Amniotic epithelial cell (primary cell): Measurements from ENCODE around the gene ZSCAN5A.
A peak's percentile ranks its signal among the peaks of the same experiment; 100 is the strongest.
"Not testable (repeated sequence)": the region's sequence is repeated elsewhere in the genome, so short reads cannot be mapped to it uniquely, and the experiment has no call there.

Experiments
- DNase-seq: peaks from one replicate; pipeline ENCODE4 v3.0.0-alpha.2; 2010; ENCODE audit warnings: low read depth

Gene ZSCAN5A

DNA sequence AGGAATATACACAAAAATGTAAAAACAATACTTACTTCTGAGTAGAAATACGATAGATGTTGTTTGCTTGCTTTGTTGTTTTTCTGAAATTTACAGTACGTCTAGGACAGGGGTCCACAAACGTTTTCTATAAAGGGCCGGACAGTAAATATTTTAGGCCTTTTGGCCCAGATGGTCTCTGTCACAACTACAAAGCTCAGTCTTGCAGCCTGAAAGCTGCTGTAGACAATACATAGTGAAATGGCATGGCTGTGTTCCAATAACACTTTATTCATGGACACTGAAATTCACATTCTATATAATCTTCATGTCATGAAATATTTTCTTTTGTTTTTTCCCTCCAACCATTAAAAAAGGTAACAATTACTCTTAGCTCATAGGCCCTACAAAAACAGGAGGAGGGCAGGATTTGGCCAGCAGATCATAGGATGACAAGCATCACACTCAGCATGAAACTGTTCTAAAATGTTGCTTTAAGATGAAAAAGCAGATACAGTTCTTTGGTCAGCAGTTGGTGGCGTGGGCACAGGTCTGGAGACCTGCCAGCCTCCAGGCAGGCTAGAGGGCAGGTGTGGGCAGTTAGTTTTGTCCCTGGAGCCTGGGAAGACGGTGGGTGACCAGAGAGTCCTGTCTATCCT is 42.4 kb downstream of the ZSCAN5A start, which contains the start of gene EDDM13:
TSS of gene EDDM13 (plus strand) at position 588 of the 638 bp plus-strand sequence. CDS start 87 bp downstream, outside the sequence.
- DNase-seq, result no peak

DNA sequence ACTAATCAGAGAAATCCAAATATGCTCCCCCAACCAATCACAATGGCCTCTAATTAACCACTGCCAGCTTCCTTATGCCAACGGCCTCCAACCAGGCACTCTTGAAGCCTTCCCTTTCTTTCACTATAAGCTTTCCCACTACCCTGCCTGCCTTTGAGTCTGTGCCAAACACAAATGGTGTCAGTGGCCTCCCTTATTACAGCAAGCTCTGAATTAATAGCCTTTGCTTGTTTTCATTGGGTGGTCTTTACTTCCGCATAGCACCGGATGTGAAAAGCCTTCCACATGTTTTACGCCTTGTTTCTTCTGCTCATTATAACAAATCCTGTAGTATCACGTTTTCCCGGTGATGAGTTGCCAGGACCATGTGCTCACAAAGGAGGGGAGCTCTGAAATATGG is 43.5 kb downstream of the ZSCAN5A start:
- DNase-seq, result no peak

DNA sequence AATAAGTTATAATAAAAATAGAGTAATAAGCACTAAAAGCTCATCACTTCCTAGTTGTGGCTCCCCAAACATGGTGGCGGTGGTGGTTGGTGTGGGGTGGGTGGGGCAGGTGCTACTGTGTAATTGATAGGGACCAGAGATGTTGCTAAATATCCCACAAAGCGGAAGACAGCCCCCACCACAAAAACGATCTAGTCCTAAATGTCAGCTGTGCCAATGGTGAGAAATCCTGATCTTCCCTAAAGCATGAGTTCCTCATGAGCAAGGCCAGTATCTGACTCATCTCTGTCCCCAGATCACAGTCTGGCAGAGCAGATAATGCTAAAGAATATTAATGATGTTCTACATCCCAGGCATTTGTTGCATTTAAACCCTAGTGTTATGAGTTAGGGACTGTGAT is 44.0 kb downstream of the ZSCAN5A start:
- DNase-seq, result no peak

DNA sequence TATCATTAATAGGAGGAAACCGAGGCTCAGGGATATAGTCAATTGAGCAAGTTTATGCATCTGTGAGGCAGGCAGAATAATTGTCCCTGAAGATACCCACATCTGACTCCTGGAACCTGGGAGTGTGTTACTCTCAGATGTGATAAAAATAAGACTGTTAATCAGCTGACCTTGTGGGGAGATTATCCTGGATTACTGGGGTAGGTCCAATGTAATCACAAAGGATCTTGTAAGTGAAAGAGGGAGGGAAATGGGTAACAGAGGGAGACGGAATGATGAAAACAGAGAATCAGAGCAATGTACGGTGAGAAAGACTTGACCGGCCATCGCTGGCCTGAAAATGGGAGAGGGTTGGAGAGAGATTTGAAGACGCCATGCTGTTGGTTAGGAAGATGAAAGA is 45.3 kb downstream of the ZSCAN5A start:
- no peak for DNase-seq

DNA sequence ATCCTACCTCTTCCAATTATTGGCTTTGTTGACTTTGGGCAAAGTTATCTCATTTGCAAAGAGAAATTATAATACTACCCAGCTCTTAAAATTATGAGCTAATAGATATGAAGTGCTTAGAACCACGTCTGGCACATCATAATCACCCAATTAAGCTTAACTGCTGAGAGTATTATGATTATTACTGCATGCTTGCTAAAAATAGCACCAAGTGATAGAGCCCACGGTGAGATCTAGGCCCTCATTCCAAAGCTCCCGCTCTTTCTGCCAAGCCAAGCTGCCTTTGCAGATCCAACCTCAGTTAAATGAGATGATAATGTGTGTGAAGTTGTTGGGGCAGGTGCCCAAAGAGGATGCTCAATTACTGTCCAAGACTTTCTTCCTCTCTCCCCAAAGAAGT is 48.6 kb downstream of the ZSCAN5A start:
- DNase-seq, result no peak

DNA sequence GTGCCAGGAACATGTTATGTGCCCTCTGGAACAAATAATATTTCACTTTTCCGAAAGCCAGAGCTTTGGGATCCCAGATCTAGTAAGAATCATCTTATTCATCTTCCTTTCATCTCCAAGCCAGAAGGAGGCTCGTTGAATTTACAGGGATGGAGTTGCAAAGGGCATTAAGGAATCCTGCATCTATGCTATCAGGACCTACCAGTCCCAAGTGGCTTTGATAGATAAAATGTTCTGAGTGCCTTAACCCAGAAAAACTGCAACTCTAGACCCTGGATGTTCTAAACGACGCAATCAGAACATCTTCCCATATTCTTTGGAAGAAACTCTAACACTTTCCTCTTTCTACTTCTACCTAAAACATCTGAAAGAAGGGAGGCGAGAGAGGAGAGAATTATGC is 51.3 kb downstream of the ZSCAN5A start:
- DNase-seq, result no peak

DNA sequence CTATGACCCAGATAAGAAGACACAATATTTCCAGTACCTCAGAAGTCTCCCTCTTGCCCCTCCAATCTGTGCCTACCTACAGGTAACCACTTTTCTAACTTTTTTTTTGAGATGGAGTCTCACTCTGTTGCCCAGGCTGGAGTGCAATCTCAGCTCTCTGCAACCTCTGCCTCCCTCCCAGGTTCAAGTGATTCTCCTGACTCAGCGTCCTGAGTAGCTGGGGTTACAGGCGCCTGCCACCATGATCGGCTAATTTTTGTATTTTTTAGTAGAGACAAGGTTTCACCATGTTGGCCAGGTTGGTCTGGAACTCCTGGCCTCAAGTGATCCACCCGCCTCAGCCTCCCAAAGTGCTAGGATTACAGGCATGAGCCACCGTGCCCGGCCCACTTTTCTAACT is 52.7 kb downstream of the ZSCAN5A start:
- DNase-seq, result not testable (repeated sequence)

DNA sequence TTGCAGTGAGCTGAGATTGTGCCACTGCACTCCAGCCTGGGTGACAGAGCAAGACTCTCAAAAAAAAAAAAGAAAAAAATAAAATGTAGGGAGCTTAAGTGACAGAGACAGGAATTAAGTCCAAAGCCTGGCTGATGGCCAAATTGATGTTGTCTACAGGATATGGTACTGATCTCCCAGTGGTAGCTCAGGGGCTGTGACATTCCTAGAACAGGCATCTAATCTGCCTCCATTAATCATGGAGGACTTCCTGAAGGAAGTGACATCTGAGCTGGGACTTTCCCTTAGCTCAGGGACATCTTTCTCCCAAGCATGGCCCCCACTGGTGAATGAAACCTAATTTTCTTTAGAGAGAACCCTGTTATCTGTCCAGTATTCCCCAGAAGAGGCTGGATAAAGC is 53.5 kb downstream of the ZSCAN5A start:
- DNase-seq, result no peak

DNA sequence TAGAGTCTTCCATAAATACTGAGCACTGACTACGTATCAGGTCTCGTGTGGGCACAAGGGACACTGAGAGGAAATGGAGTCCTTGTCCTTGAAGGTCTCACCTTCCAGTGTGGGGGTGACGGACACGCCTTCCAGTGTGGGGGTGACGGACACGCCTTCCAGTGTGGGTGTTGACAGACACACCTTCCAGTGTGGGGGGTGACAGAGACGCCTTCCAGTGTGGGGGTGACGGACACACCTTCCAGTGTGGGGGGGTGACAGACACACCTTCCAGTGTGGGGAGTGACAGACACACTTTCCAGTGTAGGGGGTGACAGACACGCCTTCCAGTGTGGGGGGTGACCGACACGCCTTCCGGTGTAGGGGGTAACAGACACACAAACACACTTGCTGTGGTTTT is 56.4 kb downstream of the ZSCAN5A start:
- no peak for DNase-seq

DNA sequence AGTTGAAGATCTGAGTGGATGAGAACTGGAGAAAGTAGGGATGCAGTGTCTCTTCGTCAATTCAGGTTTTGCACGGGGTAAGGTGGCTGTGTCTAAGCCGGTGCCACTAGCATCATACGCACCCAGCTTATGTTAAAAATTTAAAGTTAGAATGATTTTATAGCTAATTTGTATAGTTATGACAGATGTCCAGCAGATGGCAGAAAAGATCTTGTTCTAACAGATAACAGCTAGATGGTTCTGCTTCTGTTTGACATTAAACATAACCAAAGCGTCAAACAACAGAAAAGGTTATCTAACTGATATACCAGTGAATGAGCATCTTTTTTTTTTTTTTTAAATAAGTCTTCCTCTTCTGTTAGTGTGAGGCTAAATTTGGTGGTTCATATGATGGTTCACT is 60.9 kb downstream of the ZSCAN5A start:
- DNase-seq, result peak; percentile 69

DNA sequence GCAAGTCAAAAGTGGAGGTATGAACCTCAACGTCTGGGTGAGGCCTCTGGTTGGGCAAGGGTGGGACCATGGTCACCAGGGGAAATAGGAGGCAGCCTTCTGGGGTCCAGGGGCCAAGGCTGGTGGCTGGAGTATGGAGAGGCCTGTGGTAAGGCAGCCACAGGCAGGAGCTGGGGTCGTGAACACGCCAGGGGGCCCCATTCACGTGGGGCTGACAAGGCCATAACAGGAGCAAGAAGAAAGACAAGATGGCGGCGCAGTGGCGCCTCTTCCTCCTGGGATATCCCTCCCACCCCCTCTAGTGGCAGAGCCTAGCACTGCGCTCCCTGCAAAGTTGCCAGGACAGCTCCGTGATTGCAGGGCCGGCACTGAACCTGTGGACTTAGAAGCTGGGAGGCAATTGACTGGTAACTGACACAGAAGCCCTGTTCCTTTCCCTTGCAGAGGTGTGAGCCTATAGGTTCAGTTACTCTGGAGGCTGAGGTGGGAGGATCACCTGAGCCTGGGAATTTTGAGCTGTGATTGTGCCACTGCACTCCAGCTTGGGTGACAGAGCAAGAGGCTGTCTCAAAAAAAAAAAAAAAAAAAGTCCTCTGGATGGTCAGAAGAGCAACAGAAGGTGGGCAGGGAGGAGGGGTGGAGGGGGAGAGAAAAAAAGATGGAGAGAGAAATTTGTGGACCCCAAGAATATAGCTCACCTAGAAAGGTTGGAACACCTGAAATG is 61.8 kb downstream of the ZSCAN5A start:
- DNase-seq, result peak; percentile 76

DNA sequence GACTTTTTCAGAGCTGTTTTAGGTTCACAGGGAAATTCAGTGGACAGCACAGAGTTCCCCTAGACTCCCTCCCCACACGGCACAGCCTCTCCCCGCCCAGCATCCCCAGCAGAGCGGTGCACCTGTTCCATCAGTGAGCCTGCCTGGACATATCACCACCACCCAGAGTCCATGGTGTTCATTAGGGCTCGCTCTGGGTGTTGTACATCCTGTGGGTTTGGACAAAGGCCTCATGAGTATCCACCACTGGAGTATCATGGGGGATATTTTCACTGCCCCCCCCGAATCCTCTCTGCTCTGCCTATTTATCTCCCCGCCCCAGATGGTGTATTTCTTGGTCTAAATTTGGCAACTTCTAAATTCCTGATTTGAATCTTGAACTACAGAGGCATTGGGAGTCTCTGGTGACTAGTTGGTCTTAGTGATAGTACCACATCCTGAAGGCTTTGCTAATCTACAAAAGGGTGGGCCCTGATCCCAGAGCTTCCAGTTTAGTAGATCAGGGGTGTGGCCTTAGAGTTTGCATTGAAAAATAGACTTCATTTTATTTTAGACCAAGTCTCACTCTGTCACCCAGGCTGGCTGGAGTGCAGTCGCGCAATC is 65.8 kb downstream of the ZSCAN5A start:
- not testable (repeated sequence) for DNase-seq

DNA sequence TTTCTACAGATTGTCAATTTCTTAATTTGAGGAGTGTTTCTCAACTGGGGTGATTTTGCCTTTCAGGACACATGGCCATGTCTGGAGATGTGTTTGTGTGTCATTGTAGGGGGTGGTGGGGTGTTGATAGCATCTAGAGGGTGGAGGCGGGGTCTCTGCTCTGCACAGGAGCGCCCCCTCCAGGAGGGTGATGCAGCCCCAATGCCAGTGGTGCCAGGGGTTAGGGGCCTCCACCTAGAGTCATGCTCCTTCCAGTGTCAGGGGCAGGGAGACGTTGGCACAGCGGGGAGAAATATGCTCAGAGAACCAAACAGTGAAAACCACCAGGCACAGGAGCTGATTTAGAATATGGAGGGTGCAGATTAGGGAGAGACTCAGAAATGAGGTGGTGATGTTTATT is 68.9 kb downstream of the ZSCAN5A start:
- DNase-seq, result not testable (repeated sequence)

DNA sequence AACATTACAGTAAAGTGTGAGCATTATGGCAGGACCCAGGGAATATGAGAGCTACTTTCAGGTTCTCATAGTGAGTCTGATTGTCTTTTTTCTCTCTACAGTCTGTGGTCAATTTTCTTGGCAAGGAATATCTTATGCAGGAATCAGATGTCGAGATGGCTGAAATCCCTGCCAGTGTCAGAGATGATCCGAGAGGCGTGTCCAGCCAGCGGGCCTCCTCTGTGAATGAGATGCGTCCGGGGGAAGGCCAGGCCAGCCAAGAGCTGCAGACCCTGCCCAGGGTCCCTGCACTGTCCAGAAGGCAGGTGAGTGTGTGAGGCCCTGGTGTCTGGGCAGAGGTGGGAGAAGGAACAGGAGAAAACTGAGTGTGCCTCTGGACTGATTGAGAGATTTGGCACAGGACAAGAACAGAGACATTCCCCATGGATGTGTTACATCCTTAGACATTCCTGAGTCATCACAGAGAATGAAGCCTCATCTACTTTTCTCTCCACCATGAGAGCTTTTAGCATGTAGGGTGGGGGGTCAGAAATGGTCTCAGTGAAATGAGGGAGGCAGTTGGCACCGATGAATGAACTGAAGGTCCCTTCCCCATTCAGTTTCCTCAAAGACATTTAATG is 69.4 kb downstream of the ZSCAN5A start:
- no peak for DNase-seq

DNA sequence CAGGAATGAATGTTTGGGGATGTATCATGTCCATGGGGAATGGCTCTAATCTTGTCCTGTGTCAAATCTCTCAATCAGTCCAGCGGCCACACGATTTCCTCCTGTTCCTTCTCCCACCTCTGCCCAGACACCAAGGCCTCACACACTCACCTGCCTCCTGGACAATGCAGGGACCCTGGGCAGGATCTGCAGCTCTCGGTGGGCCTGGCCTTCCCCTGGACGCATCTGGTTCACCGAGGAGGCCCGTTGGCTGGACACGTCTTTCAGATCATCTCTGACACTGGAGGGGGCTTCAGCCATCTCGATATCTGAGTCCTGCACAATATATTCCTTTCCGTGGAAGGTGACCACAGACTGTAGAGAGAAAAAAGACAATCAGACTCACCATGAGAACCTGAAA is 91.2 kb downstream of the ZSCAN5A start:
- no peak for DNase-seq

DNA sequence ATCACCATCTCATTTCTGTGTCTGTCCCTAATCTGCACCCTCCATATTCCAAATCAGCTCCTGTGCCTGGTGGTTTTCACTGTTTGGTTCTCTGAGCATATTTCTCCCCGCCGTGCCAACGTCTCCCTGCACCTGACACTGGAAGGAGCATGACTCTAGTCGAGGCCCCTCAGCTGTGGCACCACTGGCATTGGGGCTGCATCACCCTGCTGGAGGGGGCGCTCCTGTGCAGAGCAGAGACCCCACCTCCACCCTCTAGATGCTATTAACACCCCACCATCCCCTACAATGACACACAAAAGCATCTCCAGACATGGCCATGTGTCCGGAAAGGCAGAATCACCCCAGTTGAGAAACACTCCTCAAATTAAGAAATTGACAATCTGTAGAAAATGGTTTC is 91.7 kb downstream of the ZSCAN5A start:
- DNase-seq, result no peak

DNA sequence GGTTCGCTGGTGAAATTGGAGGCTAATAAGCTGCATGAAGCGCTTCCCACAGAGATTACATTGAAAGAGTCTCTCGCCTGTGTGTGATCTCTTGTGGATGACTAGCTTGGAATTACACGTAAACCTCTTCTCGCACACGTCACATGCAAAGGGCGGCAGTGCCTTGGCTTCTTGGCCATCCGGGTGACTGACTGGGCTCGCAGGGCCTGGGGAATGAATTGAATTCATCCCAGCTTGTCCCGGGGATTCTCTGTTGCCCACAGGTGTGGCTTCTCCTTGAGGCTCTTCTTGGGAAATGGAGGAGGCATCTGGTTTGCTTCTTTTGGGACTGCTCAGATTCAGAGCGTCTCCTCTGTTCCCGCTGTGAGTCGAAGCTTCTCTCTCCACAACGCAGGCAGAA is 92.8 kb downstream of the ZSCAN5A start:
- no peak for DNase-seq

DNA sequence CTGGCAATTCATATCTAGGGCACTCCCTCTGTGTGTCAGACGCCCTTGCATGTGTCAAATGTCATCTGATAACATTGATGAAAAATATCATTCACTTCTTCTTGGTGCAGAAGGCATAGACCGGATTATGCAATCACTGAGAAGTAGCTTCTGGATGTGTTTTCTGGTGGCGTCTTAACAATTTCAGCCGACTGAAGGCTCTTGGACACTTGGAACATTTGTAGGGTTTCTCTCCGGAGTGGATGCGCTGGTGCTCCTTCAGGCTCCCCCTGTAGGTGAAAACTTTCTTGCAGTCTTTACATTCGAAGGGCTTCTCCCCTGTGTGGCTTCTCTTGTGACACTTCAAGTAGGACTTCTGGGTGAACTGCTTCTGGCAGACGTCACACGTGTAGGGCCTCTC is 93.2 kb downstream of the ZSCAN5A start:
- peak; percentile 6 for DNase-seq

DNA sequence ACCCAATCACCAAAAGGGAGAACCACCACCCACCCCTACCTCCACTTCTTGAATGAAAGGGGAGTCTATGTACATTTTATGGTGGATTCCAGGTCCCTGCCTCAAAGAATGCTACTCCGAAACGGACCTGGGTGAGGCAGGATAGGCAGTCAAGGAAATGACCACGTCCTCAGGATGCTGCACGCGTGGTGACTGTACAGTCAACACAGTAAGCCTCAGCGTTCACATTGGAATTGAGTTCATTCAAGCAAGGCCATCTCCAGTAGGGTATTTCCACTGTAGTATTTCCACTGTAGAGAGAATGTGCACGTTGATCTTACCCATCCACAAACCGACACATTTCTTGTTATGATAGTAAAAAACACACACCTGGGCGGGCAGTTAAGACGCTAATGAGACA is 95.7 kb downstream of the ZSCAN5A start:
- DNase-seq, result no peak

DNA sequence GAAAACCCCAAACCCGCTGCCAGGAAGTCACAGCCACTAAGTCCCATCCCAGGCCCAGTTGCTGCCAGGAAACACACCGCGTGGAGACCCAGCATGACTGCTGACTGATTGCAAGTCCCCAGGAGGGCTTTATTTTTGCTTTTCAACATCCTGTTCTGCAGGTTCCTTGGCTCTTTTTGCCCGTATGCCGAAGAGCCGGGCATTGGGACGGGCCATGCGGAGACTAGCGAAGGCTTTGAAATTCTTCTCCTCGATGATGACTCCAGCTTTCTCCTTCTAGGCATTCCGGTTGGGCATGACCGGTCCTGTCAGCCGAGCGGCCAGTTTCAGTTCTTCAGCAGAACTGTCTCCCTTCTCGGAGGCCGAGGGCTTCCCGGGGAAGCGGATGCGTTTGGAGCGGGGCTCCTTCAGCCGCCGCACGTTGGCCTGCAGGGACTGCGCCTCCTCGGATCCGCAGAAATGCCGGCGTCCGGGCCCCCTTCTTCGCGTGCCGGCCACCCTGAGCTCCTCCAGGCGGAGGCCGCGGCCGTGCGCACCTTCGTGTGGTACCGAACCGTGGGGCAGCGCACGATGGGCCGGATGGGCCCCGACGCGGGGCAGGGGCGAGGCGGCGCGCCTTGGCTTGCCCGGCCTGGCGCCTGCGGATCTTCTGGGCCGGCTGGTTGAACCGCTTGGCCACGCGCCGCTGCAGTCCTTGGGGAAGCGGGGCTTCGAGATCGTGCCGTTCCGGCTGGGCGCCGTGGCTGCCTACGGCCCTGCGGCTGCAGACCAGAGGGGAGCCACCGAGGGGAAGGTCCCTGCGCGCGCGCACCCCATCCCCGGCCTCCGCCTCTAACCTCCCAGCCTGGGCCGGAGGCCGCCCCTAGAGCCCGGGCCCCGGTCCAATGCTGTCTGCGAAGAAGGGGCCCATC is 97.3 kb downstream of the ZSCAN5A start:
- DNase-seq, result peak; percentile 4

DNA sequence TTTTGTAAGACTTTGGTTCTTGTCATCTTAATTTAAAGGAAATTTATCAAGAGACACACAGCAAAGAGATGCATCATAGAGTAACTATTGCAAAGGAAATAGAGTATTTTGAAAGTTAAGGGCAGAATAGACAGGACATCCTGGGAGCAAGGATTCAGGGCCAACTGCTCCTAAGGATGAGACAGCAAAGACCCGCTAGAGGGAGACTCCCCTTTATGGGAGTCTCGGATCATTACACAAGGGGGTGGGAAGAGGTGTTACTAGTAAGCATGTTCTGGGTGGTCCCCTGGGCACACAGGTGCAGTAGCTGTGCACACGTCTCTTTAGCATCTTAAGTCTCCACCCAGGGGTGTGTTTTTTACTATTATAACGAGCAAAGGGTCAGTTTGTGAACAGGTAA is 102.9 kb downstream of the ZSCAN5A start:
- DNase-seq, result no peak

DNA sequence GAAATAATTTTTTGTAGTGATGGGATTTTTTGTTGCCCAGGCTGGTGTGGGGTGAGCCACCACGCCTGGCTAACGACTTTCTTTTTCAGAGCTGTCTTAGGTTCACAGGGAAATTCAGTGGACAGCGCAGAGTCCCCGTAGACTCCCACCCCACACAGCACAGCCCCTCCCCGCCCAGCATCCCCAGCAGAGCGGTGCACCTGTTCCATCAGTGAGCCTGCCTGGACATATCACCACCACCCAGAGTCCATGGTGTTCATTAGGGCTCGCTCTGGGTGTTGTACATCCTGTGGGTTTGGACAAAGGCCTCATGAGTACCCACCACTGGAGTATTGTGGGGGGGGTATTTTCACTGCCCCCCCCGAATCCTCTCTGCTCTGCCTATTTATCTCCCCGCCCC is 104.6 kb downstream of the ZSCAN5A start:
- not testable (repeated sequence) for DNase-seq
